LNCAP (cell line): ENCODE results near the gene PMEPA1.

Experiments
- CTCF ChIP-seq: fragments of 450-650 bp; IDR thresholded peaks from 2 replicates; pipeline ENCODE4 v1.5.1; 2017; ENCODE audit warnings: mild to moderate bottlenecking

The PMEPA1 gene

GRCh38 chr20:57684808-57685140 lies 25.0 kb downstream of the PMEPA1 start:
- no peak for TF ChIP-seq CTCF

DNA sequence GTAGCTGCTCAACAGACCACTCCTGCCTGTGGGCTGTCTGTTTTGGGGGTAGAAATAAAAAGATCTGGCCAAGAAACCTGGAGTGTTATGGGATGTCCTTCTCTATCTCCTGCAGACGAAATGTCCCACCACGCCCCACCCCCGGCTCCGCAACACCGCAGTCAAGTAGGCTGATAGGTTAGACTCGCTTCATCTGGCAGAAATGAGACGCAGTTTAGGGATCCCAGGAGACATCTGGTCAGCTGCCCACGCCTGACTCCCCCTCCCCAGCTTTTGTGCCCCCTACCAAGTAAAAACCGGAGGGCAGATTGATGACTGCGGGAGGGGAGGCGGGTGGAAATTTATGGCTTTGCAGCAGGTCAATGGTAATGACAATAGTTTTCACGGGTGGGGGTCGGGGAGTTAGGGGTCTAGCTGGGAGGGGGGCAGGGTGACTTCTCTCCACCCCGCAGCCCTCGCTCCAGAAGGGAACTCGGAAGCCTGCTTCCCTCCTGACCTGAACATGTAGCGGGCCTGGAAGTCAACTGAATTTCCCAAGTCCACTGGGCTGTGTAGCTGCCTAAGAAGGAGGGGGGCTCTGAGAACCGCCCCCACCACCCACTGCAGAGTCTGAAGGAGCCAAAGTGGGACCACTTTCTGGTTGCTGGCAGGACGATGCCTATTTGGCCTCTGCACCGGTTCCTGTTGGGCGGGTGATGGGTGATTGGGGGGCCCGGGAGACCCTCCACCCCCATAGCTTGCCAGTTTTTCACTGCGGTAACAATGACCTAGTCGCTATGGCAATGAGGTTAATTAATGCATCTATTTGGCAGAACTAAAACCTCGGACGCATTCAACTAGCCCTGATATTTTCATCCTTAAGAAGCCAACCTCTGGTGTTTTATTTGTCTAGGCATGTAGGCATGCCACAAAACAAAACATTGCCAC lies 25.7 kb downstream of the PMEPA1 start:
- TF ChIP-seq CTCF = no peak

GRCh38 chr20:57683287-57683686 lies 26.5 kb downstream of the PMEPA1 start:
- no peak for TF ChIP-seq CTCF

DNA sequence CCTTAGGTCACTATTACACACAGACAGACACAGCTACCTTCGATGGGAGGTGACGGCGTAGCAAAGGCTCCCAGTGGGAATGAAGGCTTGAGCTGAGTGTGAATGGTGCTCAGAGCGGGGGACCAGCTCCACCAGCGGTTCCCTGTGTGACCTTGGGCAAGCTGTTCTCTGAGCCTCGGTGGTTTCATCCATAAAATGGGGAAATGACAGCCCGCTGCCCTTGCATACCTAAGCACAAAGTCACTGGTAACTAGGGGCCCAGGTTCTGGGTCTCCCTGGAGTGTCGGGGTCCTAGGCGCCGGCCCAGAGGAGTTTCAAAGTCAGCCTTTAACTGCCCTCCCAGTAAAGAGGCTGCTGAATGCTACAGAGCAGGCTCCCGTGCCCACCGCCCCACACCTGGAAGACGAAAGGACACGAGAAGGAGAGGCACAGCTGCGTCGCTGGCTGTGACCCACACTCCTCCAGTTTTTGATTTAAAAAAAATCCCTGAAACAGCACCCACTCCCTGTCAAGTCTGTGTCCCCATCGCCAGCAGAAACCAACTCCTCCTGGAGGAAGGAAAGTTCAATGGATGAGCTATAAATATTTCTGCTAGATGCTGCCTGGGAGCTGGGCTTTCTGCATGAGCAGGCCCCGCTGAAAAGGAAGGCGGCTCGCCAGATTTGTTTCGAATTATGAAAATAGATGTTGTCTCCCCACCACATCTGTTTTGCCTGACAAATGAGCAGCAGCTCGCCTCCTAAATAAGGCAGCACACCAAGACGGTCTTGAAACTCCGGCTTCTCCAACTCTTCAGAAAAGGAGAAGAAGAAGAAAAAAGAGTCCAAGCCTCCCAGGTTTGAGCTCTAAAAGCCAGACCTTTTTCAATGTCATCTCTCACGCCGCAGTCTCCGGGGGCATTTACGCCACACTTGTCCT lies 27.4 kb downstream of the PMEPA1 start:
- no peak for TF ChIP-seq CTCF

- TF ChIP-seq CTCF = no peak
Observed at GRCh38 chr20:57680934-57681914, 28.6 kb downstream of the PMEPA1 start.

GRCh38 chr20:57680131-57680716 lies 29.6 kb downstream of the PMEPA1 start:
- no peak for TF ChIP-seq CTCF
